Measurements from ENCODE around the gene FNIP1. TPM values are rescaled to one million over a fixed set of nuclear protein-coding genes. Genes with fewer than 3 reads are reported as not detected.

Gene FNIP1
- total RNA-seq, 1 experiment from 2014 or later = 16.4 TPM

- ChIA-PET RAD21 (ENCODE audit: low non-redundant PET in 1 of 2, low total read pairs in 2 of 2, uncharacterized antibody in 2 of 2, unreplicated experiment in 2 of 2) (no interaction called here), POLR2A (interaction anchor here (1.3 kb wide), 1 partner anchor 10 kb away, joined by 4 read pairs; the partner anchor contains the start of gene FNIP1), CTCF (no interaction called here)
- no peak overlapping the region for H3K9ac ChIP-seq (ENCODE audit: low read length)
- H3K4me3 ChIP-seq (replicated peaks in 1 of 2; ENCODE audit: low read depth in 1 of 2, low read length in 2 of 2) = no peak overlapping the region
- TF ChIP-seq RAD21 (IDR thresholded peaks at IDR 0.05; ENCODE audit: low read depth) (no peak), YY1 (IDR thresholded peaks at IDR 0.05; ENCODE audit: extremely low read depth, insufficient replicate concordance, low read depth, low read length) (no peak), ELF1 (IDR thresholded peaks at IDR 0.05; ENCODE audit: borderline replicate concordance, low read depth) (no peak), REST (IDR thresholded peaks at IDR 0.05; ENCODE audit: low read depth) (no peak), ZFX (IDR thresholded peaks at IDR 0.05) (no peak), EZH2phosphoT487 (IDR thresholded peaks at IDR 0.05; ENCODE audit: borderline replicate concordance) (no peak), SIN3A (IDR thresholded peaks at IDR 0.05; ENCODE audit: low read depth) (no peak), MAX (IDR thresholded peaks at IDR 0.05) (no peak), ZNF274 (IDR thresholded peaks at IDR 0.05; ENCODE audit: low read depth, low read length) (no peak), CBX3 (IDR thresholded peaks at IDR 0.05; ENCODE audit: low read depth) (no peak), SRF (IDR thresholded peaks at IDR 0.05; ENCODE audit: low read depth) (no peak), FOSL1 (IDR thresholded peaks at IDR 0.05; ENCODE audit: low read depth) (no peak), POLR2A (IDR thresholded peaks at IDR 0.05; ENCODE audit: borderline replicate concordance, extremely low read depth, insufficient read depth, insufficient read length) (no peak), JUND (IDR thresholded peaks at IDR 0.05) (no peak)
- TF ChIP-seq, protein P1, sequence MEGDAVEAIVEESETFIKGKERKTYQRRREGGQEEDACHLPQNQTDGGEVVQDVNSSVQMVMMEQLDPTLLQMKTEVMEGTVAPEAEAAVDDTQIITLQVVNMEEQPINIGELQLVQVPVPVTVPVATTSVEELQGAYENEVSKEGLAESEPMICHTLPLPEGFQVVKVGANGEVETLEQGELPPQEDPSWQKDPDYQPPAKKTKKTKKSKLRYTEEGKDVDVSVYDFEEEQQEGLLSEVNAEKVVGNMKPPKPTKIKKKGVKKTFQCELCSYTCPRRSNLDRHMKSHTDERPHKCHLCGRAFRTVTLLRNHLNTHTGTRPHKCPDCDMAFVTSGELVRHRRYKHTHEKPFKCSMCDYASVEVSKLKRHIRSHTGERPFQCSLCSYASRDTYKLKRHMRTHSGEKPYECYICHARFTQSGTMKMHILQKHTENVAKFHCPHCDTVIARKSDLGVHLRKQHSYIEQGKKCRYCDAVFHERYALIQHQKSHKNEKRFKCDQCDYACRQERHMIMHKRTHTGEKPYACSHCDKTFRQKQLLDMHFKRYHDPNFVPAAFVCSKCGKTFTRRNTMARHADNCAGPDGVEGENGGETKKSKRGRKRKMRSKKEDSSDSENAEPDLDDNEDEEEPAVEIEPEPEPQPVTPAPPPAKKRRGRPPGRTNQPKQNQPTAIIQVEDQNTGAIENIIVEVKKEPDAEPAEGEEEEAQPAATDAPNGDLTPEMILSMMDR (IDR thresholded peaks at IDR 0.05 in 2 of 3, conservative IDR thresholded peaks at IDR 0.05 in 1 of 3; ENCODE audit: borderline replicate concordance in 1 of 3, insufficient read depth in 1 of 3, low read depth in 2 of 3, low read length in 2 of 3) = no peak
- H3K27ac ChIP-seq (ENCODE audit: low read depth, low read length) = no peak overlapping the region
- no peak overlapping the region for H2AFZ ChIP-seq (ENCODE audit: low read depth, low read length, poor library complexity, severe bottlenecking)
- no TSS peak for BruUV-seq (replicated peaks)
- peaks cover 88% of the 10 kb centered on the region for H3K79me2 ChIP-seq (ENCODE audit: insufficient read depth, low read length)
- no peaks in the 10 kb centered on the region for H3K36me3 ChIP-seq (ENCODE audit: control insufficient read depth in 1 of 2, insufficient read depth in 2 of 2, low read length in 2 of 2)
- H4K20me1 ChIP-seq (ENCODE audit: insufficient read depth) = no peaks in the 10 kb centered on the region
- no peaks in the 10 kb centered on the region for H3K4me1 ChIP-seq (ENCODE audit: control insufficient read depth in 1 of 2, insufficient read depth in 2 of 2, low read length in 2 of 2)
- no peaks in the 10 kb centered on the region for H3K9me2 ChIP-seq (ENCODE audit: insufficient read depth)
- DNase-seq (ENCODE audit: low read depth, low spot score) (no peak), ATAC-seq (no peak)
- no peaks in the 10 kb centered on the region for H3K27me3 ChIP-seq (ENCODE audit: insufficient read depth, low read length)
- H3K9me3 ChIP-seq (ENCODE audit: control insufficient read depth in 1 of 2, insufficient read depth in 1 of 2, low read depth in 1 of 2, low read length in 2 of 2) = no peaks in the 10 kb centered on the region
- H3K4me2 ChIP-seq (ENCODE audit: low read length) = no peak overlapping the region
- intact Hi-C loops (cut with micrococcal nuclease) = no loop called here
Measured at GRCh38 chr5:131786900-131787692, 9.7 kb downstream of the FNIP1 start.

Data from HCT116 (cell line).